Measurements from ENCODE around the gene EIF3K.

GRCh38 chr19:38662537-38663155 is 43.7 kb downstream of the EIF3K start:
- TF ChIP-seq CTCF (IDR thresholded peaks at IDR 0.05) (no peak), POLR2A (IDR thresholded peaks at IDR 0.05) (no peak), EP300 (IDR thresholded peaks at IDR 0.05) (no peak)

All from upper lobe of left lung (tissue), 4 donors.